ENCODE data around the gene DGCR2. TPM values are rescaled to one million over a fixed set of nuclear protein-coding genes. Genes with fewer than 3 reads are reported as not detected.

Gene DGCR2
- total and polyA plus RNA-seq, 2 experiments from 2014 or later, result 18.5 to 83.0 TPM

GRCh38 chr22:19097518-19097917, 24.7 kb downstream of the DGCR2 start:
- no peaks in the 10 kb centered on the region for H3K9me2 ChIP-seq (ENCODE audit: insufficient read depth)
- TF ChIP-seq, protein P1, sequence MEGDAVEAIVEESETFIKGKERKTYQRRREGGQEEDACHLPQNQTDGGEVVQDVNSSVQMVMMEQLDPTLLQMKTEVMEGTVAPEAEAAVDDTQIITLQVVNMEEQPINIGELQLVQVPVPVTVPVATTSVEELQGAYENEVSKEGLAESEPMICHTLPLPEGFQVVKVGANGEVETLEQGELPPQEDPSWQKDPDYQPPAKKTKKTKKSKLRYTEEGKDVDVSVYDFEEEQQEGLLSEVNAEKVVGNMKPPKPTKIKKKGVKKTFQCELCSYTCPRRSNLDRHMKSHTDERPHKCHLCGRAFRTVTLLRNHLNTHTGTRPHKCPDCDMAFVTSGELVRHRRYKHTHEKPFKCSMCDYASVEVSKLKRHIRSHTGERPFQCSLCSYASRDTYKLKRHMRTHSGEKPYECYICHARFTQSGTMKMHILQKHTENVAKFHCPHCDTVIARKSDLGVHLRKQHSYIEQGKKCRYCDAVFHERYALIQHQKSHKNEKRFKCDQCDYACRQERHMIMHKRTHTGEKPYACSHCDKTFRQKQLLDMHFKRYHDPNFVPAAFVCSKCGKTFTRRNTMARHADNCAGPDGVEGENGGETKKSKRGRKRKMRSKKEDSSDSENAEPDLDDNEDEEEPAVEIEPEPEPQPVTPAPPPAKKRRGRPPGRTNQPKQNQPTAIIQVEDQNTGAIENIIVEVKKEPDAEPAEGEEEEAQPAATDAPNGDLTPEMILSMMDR (conservative IDR thresholded peaks at IDR 0.05; ENCODE audit: low read depth in 2 of 2), result no peak
- TF ChIP-seq ZNF462 (CRISPR knock-in tag; IDR thresholded peaks at IDR 0.05) (no peak), ZNF114 (CRISPR knock-in tag; IDR thresholded peaks at IDR 0.05) (no peak), EZH2 (IDR thresholded peaks at IDR 0.05; ENCODE audit: low read depth, unreplicated experiment) (no peak), STAT1 (IDR thresholded peaks at IDR 0.05; ENCODE audit: unreplicated experiment) (no peak), POLR2AphosphoS5 (IDR thresholded peaks at IDR 0.05; ENCODE audit: low read depth) (no peak), CREB1 (CRISPR knock-in tag; IDR thresholded peaks at IDR 0.05; ENCODE audit: low read depth) (no peak), EZH2phosphoT487 (IDR thresholded peaks at IDR 0.05; ENCODE audit: unreplicated experiment) (no peak)
- TF ChIP-seq, protein P2, sequence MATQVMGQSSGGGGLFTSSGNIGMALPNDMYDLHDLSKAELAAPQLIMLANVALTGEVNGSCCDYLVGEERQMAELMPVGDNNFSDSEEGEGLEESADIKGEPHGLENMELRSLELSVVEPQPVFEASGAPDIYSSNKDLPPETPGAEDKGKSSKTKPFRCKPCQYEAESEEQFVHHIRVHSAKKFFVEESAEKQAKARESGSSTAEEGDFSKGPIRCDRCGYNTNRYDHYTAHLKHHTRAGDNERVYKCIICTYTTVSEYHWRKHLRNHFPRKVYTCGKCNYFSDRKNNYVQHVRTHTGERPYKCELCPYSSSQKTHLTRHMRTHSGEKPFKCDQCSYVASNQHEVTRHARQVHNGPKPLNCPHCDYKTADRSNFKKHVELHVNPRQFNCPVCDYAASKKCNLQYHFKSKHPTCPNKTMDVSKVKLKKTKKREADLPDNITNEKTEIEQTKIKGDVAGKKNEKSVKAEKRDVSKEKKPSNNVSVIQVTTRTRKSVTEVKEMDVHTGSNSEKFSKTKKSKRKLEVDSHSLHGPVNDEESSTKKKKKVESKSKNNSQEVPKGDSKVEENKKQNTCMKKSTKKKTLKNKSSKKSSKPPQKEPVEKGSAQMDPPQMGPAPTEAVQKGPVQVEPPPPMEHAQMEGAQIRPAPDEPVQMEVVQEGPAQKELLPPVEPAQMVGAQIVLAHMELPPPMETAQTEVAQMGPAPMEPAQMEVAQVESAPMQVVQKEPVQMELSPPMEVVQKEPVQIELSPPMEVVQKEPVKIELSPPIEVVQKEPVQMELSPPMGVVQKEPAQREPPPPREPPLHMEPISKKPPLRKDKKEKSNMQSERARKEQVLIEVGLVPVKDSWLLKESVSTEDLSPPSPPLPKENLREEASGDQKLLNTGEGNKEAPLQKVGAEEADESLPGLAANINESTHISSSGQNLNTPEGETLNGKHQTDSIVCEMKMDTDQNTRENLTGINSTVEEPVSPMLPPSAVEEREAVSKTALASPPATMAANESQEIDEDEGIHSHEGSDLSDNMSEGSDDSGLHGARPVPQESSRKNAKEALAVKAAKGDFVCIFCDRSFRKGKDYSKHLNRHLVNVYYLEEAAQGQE (IDR thresholded peaks at IDR 0.05; ENCODE audit: unreplicated experiment), result no peak
- no peak overlapping the region for H3K4me3 Mint-ChIP-seq
- H3K36me3 ChIP-seq (ENCODE audit: insufficient read depth), result no peaks in the 10 kb centered on the region
- peaks cover 96% of the 10 kb centered on the region for H3K79me2 ChIP-seq (replicated peaks; ENCODE audit: insufficient read depth)
- DNase-seq (ENCODE audit: low spot score) (no peak), ATAC-seq (no peak)
- H3K4me1 Mint-ChIP-seq, result peaks cover 2% of the 10 kb centered on the region; the same call in 1 of the 3 replicates
- no peaks in the 10 kb centered on the region for H3K9me3 Mint-ChIP-seq
- H3K4me3 ChIP-seq, result no peak overlapping the region
- H4K20me1 ChIP-seq (replicated peaks; ENCODE audit: insufficient read depth), result peaks cover 34% of the 10 kb centered on the region
- no peaks in the 10 kb centered on the region for H3K27me3 ChIP-seq (ENCODE audit: insufficient read depth)
- no peaks in the 10 kb centered on the region; the same call in 1 of the 3 replicates for H3K36me3 Mint-ChIP-seq (ENCODE audit: low read depth)
- H3K27ac ChIP-seq (ENCODE audit: low read depth), result 0 out of 2 replicates have a peak overlapping the region, but pooled peaks have one; percentile 32
- H3K4me2 ChIP-seq, result no peak overlapping the region
- H3K4me1 ChIP-seq (ENCODE audit: insufficient read depth), result no peaks in the 10 kb centered on the region
- H3K27me3 Mint-ChIP-seq (ENCODE audit: insufficient read depth, low read depth, poor library complexity), result peaks cover 1% of the 10 kb centered on the region
- H3K27ac Mint-ChIP-seq, result no peak overlapping the region
- H2AFZ ChIP-seq, result no peak overlapping the region
- no peaks in the 10 kb centered on the region for H3F3A ChIP-seq (replicated peaks; ENCODE audit: low read depth)

Data from GM23338 (cell line).